ENCODE measurements around the gene NRP2. TPM values are rescaled to one million over a fixed set of nuclear protein-coding genes. Genes with fewer than 3 reads are reported as not detected.

The NRP2 gene
- total and polyA plus RNA-seq, 2 of the 13 experiments (the other 11 are each of a cell fraction or from before 2014, with no cell fraction given) = 0.65 to 1.4 TPM

GRCh38 chr2:205700331-205701132, 18.2 kb downstream of the NRP2 start:
- ChIA-PET POLR2A (interaction anchor here (1.1 kb wide), 1 partner anchor 12 kb away, joined by 3 read pairs; no protein-coding TSS in a partner anchor), CTCF (ENCODE audit: low intra/inter-chr PET ratio, low total read pairs) (no interaction called here)
- Histone ChIP-seq H3K4me3 (replicated peaks in 1 of 3; ENCODE audit: insufficient read depth in 1 of 3, low read depth in 2 of 3, low read length in 3 of 3) (peak overlapping the region in 1 of 3 experiments; percentile 0; a peak in 2 of 6 replicates), H2AFZ (ENCODE audit: low read length) (no peak overlapping the region), H3K4me1 (ENCODE audit: insufficient read depth, low read length) (peaks cover 59% of the 10 kb centered on the region), H3K9ac (ENCODE audit: insufficient read depth, low read depth, low read length) (0 out of 2 replicates have a peak overlapping the region, but pooled peaks have one; percentile 1), H3K36me3 (replicated peaks in 1 of 2; ENCODE audit: control insufficient read depth in 1 of 2, insufficient read depth in 2 of 2, low read length in 2 of 2) (no peaks in the 10 kb centered on the region), H3K79me2 (ENCODE audit: insufficient read depth, low read length) (no peaks in the 10 kb centered on the region), H4K20me1 (ENCODE audit: insufficient read depth, low read length) (no peaks in the 10 kb centered on the region), H3K27ac (ENCODE audit: extremely low read length, insufficient read depth, low read length) (peak overlapping the region; percentile 26), H3K27me3 (ENCODE audit: control insufficient read depth in 1 of 2, insufficient read depth in 2 of 2, low read length in 2 of 2) (no peaks in the 10 kb centered on the region), H3K9me3 (ENCODE audit: low read length) (no peaks in the 10 kb centered on the region), H3K4me2 (ENCODE audit: low read depth, low read length) (peak overlapping the region; percentile 56)
- in situ Hi-C loops (cut with HindIII; ENCODE audit: extremely low pct_ligation_motif_present, low pct_unique_long_range_greater_than_20kb) (no loop called here), intact Hi-C loops (cut with micrococcal nuclease; ENCODE audit: unreplicated experiment) (no loop called here)
- DNase-seq (ENCODE audit: low spot score) (peak; percentile 89), FAIRE-seq (peak; percentile 97), ATAC-seq (peak; percentile 82)
- WGBS (ENCODE audit: low lambda C conversion rate) = 7% methylated on average over 12 of the region's 12 CpGs
- no TSS peak for BruUV-seq (replicated peaks)
- TF ChIP-seq, protein P1, sequence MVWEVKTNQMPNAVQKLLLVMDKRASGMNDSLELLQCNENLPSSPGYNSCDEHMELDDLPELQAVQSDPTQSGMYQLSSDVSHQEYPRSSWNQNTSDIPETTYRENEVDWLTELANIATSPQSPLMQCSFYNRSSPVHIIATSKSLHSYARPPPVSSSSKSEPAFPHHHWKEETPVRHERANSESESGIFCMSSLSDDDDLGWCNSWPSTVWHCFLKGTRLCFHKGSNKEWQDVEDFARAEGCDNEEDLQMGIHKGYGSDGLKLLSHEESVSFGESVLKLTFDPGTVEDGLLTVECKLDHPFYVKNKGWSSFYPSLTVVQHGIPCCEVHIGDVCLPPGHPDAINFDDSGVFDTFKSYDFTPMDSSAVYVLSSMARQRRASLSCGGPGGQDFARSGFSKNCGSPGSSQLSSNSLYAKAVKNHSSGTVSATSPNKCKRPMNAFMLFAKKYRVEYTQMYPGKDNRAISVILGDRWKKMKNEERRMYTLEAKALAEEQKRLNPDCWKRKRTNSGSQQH (CRISPR knock-in tag; IDR thresholded peaks at IDR 0.05; ENCODE audit: low read depth) = no peak
- no peak for TF ChIP-seq PCBP2 (optimal IDR thresholded peaks at IDR 0.05; ENCODE audit: low read depth, low read length, poor library complexity, severe bottlenecking)
- TF ChIP-seq, protein P2, sequence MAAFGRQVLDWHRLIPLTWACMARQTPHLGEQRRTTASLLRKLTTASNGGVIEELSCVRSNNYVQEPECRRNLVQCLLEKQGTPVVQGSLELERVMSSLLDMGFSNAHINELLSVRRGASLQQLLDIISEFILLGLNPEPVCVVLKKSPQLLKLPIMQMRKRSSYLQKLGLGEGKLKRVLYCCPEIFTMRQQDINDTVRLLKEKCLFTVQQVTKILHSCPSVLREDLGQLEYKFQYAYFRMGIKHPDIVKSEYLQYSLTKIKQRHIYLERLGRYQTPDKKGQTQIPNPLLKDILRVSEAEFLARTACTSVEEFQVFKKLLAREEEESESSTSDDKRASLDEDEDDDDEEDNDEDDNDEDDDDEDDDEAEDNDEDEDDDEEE (CRISPR knock-in tag; IDR thresholded peaks at IDR 0.05) = no peak
- TF ChIP-seq KDM4B (CRISPR knock-in tag; IDR thresholded peaks at IDR 0.05) = no peak
- TF ChIP-seq PAX8 (CRISPR knock-in tag; IDR thresholded peaks at IDR 0.05; ENCODE audit: borderline replicate concordance) = no peak
- TF ChIP-seq ZNF605 (CRISPR knock-in tag; IDR thresholded peaks at IDR 0.05) = peak; percentile 61; the same call in 1 of the 2 replicates
- TF ChIP-seq ZNF503 (CRISPR knock-in tag; IDR thresholded peaks at IDR 0.05) = 0 out of 2 replicates have a peak, but pooled peaks have one; percentile 26
- no peak for TF ChIP-seq ZBTB21 (CRISPR knock-in tag; IDR thresholded peaks at IDR 0.05)
- no peak for TF ChIP-seq FIP1L1 (IDR thresholded peaks at IDR 0.05; ENCODE audit: borderline replicate concordance, insufficient read depth, low read depth, low read length)
- TF ChIP-seq GTF3A (CRISPR knock-in tag; conservative IDR thresholded peaks at IDR 0.05) = no peak
- peak; percentile 42; the same call in 1 of the 2 replicates for TF ChIP-seq FOXJ3 (CRISPR knock-in tag; IDR thresholded peaks at IDR 0.05; ENCODE audit: borderline replicate concordance)
- TF ChIP-seq, protein P3, sequence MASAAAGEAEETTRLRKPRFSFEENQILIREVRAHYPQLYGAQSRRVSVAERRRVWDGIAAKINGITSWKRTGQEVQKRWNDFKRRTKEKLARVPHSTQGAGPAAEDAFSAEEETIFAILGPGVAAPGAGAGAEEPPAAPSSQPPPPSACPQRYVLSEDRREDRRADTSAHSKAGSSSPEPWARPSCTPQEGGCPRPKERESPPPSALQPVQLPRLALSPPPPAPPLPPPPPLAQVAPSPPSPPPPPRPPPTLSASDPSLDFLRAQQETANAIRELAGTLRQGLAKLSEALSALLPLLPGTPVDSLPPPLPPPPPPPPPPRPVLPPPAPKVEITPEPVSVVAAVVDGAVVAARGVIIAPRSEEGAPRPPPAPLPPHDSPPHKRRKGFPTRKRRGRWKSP (CRISPR knock-in tag; IDR thresholded peaks at IDR 0.05) = 0 out of 2 replicates have a peak, but pooled peaks have one; percentile 44
